HTR-8/SVneo (cell line): ENCODE data around the gene ABCA4.

Experiments used
- DNase-seq: peaks from one replicate; pipeline ENCODE4 v3.0.0; 2011; ENCODE audit warnings: low spot score, mixed read lengths; ENCODE audit not compliant: insufficient read length
- FAIRE-seq: peaks from 2 replicates; lab custom pipeline; 2011; peaks lifted over from hg19 to GRCh38; lab: Jason Lieb, UNC

The ABCA4 gene

DNA sequence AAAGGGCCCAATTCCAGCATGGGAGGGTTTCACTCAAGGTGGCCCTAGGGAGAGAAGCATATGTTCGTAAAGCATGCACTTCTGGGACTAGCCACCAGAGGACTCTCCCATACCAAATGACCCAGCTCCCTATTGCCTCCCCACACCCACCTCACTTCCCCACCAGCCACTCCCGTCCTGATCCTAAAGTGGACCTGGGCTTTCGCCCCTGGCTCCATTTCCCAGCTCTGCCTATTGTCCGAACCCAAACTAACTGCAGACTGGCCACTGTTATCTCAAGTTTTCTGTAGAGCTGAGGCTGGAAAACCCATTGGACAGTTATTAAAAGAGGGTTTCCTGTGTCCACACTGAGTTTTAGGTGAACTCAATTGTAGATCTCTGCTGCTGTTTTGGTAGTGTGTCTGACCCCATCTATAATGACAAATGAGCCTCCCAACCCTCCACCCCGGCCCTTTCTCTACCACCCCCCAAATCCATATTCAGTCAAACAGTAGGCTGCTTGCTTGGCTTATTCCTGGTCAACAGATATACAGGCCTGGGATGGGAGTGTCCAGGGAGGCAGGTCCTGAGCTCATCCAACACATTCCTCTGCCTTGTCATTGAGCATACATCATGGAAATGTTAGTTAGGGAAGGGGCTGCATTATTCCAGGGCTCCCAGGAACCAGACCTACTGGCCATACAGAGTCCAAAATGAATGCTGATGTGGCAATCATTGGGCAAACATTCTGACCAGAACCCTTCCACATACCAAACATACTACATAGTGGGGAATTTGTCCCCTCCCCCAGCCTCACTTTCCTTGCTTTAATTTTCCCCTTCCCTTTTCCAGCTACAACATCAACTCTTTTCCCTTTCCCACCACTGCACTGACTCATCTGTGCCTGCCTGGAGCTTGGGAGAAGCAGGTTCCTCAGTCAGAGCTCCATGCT lies 59.2 kb downstream of the ABCA4 start:
- FAIRE-seq = peak; percentile 78
- peak; percentile 75 for DNase-seq

DNA sequence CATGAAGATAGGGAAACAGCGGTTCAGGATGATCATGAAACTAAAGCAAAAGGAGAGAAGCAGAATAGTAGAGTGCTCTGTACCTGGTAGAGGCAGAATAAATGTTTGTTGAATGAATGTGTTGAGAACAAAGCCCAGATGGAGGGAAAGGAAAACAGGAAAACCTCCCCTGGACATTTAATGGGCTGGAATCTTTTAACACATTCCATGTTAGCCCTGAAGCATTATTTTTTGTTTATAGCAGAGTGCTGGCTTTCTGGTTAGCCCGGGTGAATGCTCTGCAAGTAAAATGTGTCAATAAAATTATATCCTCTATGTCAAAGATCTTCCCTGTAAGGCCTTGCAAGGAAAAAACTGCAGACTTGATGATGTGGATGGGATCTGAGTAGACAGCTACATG lies 60.2 kb downstream of the ABCA4 start:
- DNase-seq (no peak), FAIRE-seq (no peak)

DNA sequence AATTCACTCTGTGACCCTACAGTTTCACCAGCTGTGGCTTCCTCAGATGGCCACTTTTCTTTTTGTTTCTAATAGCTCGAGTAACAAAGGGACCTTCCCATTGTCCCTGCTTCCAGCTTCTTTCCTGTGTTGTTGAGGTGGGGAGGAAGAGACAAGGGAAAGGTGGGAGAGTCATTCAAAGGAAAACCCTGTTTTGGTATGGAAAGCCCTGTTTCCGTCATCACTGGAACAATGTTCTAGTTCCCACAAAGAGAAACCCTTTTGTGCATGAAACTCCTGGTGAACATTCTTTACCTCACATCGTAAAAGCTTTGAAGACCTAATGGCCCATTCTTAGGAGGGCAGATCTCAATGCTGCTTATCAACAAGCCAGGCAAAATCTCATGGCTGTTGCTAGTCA lies 62.2 kb downstream of the ABCA4 start:
- no peak for DNase-seq
- FAIRE-seq = no peak

DNA sequence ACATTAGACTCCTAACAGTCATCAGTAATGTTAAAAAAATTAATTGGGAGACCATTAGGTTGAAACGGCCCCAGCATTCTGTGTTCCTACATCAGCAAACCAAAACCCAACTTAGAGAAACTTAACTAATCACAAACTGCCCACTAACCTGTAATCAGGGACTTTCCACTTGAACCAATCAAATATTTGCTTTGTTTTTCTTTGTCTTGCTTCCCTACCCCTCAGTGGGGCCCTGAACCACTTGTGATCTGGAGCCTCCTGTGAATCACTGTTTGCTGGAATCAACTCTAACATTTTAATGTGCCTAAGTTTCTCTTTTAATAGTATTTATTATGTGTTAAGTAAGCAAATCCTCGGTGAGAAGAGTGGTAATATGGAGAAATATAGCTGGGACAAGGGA lies 64.0 kb downstream of the ABCA4 start:
- no peak for DNase-seq
- FAIRE-seq = no peak

DNA sequence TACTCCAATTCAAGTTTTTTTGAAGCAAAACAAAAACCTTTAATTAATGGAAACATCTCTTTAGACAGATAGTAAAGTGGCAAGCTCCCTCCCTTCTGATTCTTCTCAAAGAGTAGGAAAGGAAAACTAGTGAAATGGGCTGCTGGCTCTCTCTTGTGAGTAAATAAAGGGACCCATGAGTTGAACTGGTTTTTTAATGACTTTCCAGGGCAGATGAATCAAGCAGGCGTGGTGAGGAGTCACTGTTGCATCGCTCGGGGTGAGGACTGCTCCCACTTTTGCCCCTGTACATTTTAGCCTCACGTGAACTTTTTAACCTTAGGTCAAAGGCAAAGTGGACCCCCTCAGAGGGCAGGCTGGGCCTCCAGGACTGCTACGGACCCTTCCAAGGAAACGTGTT lies 64.8 kb downstream of the ABCA4 start:
- FAIRE-seq = no peak
- DNase-seq = no peak

DNA sequence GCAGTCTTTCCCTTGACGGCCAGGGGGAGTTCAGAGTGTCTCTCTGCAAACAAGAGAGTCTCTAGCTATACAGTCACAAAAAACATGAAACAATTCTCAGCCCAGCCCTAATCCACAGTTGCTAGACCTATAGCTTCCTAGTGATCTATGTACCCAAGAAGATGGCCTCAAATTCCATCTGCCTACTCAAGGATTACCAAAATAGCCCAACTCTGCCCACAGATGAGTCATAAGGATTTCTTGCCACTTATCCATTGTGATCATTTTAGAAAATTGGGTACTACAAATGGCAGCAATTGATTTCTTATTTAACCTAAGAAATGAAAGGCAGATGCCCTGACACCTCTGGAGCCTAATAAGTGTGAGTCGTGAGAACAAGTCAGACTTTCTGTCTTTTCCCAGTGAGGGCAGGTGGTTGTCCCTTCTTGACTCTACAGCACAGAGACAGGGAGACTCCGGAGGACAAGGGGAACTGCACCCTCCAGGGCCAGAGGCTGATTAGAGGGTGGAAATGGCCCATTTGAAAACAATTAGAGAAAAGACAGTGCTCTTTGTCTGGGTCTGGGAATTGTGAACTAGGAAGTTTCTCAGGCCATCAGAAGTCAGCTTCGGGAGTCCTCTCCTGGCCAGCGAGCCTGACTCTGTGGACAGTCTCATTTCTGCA lies 65.4 kb downstream of the ABCA4 start:
- FAIRE-seq (no peak), DNase-seq (no peak)

DNA sequence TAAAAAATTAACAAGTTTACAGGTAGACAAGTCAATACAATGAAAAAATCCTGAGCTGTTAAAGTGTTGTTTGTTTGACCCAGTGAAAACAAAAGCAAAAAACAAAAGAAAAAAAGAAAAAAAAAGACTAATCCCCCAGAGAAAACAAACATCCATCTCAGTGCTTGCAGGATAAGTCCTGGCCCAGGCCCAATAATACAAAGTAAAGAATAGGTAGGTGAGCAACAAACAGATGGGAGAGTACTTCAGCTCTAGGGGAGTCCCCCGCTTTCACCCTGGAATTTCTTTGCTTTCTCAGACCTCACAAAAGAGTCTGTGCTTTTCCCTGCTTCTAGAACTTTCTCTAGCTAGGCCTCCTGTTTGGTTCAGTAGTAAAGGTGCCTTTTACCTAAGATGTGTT lies 70.3 kb downstream of the ABCA4 start:
- FAIRE-seq = no peak
- DNase-seq = no peak

DNA sequence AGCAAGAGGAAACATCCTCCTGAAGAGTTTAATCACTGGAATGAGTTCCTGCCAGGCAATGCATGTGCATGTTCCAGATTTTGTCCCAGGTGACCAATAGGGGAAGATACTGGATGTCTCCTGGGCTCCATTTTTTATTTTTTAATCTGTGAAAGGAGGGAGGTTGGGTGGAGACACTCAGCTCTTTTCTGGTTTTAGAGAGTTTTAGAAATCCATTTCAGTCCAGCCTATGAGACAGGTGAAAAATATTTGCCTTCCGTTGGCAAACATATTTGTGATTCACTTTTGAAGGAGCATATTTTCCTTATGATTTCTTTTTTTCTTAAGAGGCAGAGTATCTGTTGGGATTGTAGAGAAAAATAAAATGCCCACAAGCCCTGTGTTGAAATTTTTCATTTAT lies 70.7 kb downstream of the ABCA4 start:
- DNase-seq (no peak), FAIRE-seq (no peak)

DNA sequence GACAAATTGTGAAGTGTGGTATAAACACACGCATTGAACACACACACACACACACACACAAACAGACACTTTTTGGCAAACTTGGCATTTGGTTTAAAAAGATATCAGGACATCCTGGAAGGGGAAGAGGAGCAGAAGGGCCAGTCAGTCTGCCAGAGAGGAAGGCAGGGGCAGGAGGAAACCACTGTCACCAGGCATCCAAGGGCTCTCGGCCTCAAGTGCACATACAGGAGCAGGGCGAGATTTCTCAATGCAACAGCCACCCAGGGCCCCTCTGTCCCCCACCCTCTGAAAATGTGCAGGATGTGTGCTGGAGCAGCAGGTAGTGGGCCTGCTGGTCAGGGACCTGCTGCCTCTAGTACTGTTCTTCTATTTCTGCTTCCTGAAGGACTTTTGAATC lies 71.2 kb downstream of the ABCA4 start:
- no peak for FAIRE-seq
- no peak for DNase-seq

DNA sequence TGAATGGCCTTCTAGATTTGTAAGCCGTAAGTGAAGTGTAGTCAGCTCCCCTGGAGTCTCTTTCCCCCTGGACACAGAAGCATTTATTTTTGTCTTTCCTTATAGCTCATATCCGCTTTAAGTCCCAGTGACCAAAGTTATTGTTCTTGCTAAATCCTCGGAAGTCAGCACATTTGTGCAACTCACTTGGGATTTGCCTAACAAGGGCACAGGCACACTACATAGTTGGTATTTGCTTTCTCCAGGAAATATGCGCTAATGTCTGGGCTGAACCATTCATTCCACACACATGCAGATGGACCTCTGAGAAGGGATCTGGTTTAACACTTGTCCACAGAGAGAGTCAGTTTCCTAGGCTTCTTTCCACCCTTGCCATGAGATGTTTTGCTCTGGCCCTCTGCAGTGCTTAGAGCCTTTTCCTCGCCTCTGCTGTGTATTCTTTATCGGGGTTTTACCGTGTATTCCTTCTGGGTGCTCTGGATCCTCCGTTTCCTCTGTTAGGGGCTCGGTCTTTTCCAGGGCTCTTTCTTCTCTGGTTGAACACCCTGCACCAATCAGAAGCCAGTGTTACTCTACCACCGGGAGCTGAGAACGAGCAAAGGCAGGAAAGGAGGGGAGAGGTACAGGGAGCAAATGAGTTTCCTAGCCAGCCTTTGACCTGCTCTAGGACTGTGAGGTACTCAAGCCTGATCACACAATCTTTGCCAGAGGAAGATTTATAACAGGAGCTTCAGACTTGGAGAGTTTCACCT lies 72.4 kb downstream of the ABCA4 start:
- DNase-seq (no peak), FAIRE-seq (no peak)

DNA sequence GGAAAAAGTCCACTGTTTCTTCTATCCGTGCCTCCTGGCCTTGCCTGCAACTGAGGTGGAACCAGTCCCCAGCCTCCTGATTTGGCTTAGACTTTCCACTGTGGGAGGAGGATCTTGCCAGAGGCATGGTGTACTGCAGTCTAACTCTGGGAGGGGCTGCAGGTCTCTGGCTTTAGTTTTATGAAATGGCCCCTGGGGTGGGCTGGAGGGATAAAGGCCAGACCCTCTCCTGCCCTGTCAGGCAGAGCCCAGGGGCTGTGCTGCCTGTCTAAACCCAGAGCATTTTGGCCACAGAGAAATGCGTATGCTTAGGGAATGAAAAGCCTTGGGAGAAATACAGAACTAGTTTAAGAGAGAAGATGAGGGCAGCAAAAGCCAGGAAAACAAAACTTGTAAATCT lies 73.0 kb downstream of the ABCA4 start:
- DNase-seq (no peak), FAIRE-seq (no peak)

DNA sequence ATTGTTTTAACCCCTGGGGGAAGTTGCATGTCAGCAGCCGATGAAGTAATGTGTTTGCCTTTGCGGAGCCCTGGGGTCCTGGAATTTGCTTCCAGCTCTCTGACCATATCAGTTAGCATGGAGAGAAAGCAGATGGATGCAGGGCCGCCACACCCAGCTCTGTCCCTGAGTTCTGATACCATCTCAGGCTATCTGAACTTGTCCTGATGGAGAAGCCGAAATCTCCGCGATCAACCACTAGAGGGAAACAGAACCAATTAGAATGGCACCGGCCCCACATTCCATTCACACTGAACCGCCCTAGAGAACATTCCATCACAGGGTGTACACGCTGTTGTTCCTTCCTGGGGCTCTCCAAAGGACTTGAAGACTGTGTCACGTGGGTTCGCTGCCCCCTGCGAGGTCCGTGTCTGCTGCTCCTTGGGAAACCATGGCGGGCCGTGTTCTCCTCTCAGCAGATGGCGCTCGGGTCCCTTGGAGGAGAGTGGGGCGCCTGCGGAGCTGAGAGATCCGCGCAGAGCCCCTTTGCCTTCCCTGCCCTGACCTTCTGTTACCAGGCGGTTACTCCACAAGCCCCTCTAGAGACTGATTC lies 75.4 kb downstream of the ABCA4 start:
- FAIRE-seq = peak; percentile 69
- peak; percentile 82 for DNase-seq

DNA sequence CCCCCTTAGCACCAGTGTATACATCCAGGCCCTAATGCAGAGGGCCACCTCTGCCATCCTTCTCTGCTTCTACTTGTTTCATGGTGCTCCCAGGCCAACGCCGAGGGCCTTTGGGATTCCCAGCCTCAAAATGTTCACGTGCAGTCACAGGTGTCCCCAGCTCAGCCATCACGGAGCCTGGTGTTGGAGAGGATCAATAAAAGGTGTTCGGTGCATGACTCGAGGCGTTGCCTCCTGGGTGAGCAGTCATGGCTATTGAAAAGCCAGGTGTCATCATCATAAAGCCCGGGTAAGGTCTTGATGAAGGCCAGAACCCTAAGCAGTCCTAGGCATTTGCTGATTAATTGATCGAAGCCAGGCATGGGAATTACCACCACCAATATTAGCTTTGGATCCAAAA lies 76.1 kb downstream of the ABCA4 start:
- FAIRE-seq (no peak), DNase-seq (no peak)

DNA sequence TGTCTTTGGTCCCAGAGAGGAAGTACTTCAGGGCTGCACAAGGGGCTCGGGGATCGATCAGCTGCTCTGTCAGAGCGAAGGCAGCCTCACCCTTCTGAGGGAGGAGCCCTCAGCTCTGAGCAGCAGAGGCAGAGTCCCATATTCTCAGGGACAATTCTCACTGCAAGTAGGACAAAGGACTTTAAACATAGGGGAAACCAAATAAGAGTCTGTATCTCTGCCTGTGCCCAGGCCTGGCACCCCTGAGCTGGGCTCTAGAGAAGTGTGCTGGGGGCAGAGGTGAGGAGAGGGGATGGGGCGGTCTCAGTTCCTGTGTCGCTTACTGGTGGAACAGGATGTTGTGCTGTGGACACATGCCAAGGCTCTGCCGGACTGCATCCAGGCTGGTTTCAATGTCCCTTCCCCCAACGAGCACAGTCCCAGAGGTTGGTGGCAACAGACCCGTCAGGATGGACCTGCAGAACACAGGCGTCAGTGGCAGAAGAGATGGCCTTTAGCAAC lies 76.6 kb downstream of the ABCA4 start:
- no peak for FAIRE-seq
- no peak for DNase-seq

DNA sequence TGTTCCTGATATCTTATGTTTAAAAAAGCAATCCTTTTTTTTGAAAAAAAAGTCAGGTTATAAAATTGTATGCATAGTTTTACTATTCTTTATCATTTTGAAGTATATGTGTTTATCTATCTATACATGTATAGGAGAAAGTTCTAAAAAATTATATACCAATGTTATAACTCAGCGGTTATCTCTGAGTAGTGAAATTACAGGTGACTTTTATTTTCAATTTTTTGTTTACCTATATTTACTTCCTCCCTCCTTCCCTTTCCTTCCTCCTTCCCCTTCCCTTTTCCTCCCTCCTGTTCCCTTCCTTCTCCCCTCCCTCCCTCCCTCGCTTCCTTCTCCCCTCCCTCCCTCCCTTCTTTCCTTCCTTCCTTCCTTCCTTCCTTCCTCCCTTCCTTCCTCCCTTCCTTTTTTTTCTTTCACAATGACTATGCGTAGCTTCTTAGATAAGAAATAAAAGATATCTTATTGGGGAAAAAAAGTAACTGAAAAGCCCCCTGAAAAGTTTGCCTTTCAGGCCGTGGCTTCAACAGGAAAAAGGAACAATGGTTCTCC lies 77.1 kb downstream of the ABCA4 start:
- DNase-seq = no peak
- FAIRE-seq = no peak

DNA sequence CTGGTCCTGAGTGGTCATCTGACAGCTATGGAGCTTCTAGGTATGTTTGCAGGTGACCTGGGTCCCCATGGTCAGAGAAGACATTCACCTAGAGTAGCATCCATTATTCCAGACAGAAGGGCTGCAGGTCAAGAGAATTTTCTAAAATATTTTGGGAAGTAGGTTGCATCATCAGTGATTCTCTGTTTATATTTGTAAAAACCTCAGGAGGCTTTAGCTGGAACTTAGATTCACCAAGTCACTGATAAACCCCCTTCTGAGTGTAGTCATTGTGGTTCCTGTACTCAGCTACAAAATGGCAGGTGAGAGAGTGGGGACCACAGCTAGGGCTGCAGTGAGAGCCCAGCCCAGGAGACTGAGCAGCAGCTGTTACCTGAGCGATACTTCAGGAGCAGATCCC lies 78.6 kb downstream of the ABCA4 start:
- DNase-seq = no peak
- no peak for FAIRE-seq

DNA sequence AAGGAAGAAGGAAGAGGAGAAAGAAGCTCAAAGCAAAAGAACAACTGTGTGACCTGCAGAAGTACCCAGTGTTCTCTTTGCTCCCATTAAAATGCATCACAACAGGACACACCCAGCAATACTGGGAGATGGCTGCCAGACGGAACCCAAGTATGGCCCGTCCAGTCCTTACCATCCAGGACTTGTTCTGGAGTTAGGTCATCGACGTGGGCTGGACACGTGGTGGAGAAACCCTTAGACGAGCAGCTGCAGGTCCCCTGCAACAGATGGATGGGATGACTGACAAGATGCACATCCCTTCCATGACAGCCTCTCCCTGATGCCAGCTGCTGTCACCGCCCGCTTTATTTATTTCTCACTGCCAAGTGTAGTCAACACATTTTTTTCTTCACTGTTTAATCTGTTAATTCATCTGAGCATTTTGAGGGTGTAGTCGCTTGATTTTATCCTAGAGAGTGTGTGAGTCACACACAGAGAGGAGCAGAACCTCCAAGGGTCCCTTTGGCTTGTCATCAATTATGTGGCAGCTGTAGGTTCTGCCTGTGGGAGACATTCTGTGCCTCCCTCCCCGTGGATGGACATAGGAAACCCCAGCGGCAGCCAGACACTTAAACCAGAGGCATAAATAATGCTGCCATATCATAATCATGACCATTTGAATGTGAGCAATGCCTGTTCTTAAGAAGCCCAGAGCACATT lies 80.9 kb downstream of the ABCA4 start:
- DNase-seq (no peak), FAIRE-seq (no peak)

DNA sequence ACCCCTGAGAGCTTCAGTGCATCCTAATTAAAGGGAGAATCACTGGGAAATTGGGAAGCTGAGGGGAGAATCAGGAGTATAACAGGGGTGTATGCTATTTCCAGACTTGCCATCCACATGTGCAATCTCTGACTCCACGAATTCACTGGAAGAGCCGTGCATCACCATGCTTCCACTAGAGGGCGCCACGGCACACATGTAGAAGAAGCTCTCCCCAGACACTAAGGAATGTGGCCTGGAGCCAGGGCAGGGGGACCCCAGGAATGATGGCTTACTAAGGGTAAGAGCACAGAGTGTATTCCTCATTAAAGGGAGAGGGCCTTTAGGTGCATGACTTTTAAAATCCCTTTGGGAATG lies 81.5 kb downstream of the ABCA4 start:
- DNase-seq (no peak), FAIRE-seq (no peak)

DNA sequence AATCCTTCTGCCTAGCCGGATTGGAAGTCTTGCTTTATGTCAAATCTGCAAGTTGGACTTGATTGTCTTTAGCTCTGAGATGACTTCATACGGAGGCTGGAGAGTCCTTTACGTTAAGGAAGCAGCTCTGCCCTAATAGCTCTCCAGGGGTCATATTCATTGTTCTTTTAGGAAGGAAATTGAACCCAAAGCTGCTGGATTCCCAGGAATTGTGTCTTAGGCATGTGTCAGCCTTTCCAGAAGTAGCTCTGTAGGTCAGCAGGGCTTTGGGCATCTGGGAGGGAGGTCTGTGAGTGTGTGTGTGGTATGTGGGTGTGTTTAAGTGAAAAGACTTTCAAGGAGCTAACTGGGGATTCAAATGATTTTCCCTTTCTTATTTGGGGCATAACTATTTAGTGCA lies 82.4 kb downstream of the ABCA4 start:
- no peak for FAIRE-seq
- no peak for DNase-seq
